ENCODE measurements around the gene MYOCD. TPM values are rescaled to one million over a fixed set of nuclear protein-coding genes. Genes with fewer than 3 reads are reported as not detected.

Gene MYOCD
- total RNA-seq, 1 donor from 2014 or later, result 8.7 TPM

DNA sequence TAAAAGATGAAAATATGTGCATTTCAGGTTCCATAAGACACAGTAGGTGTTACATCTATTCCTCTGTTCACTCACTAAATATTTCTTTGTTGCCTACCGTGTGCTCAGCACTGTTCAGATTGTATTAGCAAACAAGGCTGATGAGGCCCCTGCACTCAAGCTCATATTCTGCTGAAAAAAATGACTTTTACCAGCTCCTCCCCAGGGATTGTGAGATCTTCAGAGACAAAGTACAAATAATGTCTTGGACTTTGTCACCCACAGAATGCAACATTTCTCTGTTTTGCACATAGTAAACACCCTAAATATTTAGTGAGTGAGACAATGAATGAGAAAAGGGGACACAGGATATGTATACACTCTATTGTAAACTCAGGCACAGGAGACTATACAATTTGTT, 21.9 kb upstream of the MYOCD start:
- Mint-ChIP-seq H3K4me1 (peaks cover 7% of the 10 kb centered on the region), H3K27me3 (peaks cover 4% of the 10 kb centered on the region), H3K4me3 (no peak overlapping the region), H3K36me3 (ENCODE audit: low read depth) (no peaks in the 10 kb centered on the region), H3K9me3 (peaks cover 3% of the 10 kb centered on the region), H3K27ac (no peak overlapping the region)
- DNase-seq (no peak), ATAC-seq (ENCODE audit: low read depth) (no peak)
- TF ChIP-seq, protein P1, sequence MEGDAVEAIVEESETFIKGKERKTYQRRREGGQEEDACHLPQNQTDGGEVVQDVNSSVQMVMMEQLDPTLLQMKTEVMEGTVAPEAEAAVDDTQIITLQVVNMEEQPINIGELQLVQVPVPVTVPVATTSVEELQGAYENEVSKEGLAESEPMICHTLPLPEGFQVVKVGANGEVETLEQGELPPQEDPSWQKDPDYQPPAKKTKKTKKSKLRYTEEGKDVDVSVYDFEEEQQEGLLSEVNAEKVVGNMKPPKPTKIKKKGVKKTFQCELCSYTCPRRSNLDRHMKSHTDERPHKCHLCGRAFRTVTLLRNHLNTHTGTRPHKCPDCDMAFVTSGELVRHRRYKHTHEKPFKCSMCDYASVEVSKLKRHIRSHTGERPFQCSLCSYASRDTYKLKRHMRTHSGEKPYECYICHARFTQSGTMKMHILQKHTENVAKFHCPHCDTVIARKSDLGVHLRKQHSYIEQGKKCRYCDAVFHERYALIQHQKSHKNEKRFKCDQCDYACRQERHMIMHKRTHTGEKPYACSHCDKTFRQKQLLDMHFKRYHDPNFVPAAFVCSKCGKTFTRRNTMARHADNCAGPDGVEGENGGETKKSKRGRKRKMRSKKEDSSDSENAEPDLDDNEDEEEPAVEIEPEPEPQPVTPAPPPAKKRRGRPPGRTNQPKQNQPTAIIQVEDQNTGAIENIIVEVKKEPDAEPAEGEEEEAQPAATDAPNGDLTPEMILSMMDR (IDR thresholded peaks at IDR 0.05), result no peak
- POLR2A ChIA-PET, result no interaction called here
- intact Hi-C loops (cut with micrococcal nuclease), result no loop called here
- CTCF ChIA-PET, result no interaction called here

DNA sequence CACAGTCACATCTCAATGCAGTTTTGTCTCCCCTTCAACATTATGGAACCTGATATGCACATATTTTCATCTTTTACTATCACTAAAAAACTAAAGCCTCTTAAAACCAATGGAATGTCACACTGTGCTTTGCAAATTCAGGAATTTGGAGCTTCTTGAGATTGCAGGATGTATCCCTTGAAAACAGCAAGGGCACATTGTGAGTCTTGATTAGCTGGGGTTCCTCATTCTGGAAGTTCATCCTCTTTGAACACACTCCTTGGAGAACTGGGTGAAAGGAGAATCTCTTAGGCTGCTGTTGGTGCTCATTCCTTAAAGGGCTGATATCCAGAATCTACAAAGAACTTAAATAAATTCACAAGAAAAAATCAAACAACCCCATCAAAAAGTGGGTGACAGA, 21.1 kb upstream of the MYOCD start:
- Mint-ChIP-seq H3K4me1 (peaks cover 7% of the 10 kb centered on the region), H3K27ac (no peak overlapping the region), H3K36me3 (ENCODE audit: low read depth) (no peaks in the 10 kb centered on the region), H3K27me3 (peaks cover 5% of the 10 kb centered on the region), H3K9me3 (peaks cover 3% of the 10 kb centered on the region), H3K4me3 (no peak overlapping the region)
- ChIA-PET POLR2A (no interaction called here), CTCF (no interaction called here)
- ATAC-seq (ENCODE audit: low read depth) (no peak), DNase-seq (no peak)
- TF ChIP-seq, protein P1 (IDR thresholded peaks at IDR 0.05), result no peak
- intact Hi-C loops (cut with micrococcal nuclease), result no loop called here

DNA sequence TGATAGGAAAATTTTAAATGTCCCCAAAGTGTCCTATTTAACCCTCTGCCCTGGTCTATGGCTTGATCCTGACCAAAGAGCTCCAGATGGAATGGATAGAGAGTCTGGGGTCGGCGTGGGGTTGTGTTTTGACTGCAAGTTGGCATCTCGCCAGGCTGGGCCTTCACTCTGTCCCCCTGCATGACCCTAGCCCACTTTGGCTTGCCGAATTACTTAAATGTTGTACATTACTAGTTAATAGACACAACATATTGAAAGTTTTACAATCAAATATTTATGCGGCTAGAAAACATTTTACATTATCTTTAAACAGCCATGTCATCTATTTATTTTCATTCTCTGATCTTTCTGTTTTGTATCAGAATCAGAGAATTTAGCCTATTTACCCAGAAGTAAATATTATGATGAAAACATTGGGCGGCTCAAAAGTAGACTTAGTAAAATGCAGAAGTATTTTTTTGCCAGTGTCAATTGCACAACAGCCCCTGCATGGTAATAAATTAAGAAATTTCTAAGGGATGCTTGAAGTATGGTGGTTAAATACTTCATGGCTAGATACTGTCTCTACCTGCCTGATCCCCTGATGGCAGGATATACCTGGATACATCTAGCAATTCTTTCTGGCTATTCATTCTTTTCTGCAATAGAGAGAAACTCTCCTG, 18.8 kb upstream of the MYOCD start:
- no peak for DNase-seq
- intact Hi-C loops (cut with micrococcal nuclease), result no loop called here
- TF ChIP-seq, protein P1 (IDR thresholded peaks at IDR 0.05), result no peak
- no peaks in the 10 kb centered on the region for H3K36me3 Mint-ChIP-seq (ENCODE audit: low read depth)
- H3K27me3 Mint-ChIP-seq, result peaks cover 9% of the 10 kb centered on the region
- POLR2A ChIA-PET, result interaction anchor here (0.7 kb wide), 1 partner anchor 9 kb away, joined by 8 read pairs; no protein-coding TSS in a partner anchor
- no peak overlapping the region for H3K27ac Mint-ChIP-seq
- H3K9me3 Mint-ChIP-seq, result peaks cover 3% of the 10 kb centered on the region
- ATAC-seq (ENCODE audit: low read depth), result no peak
- no peaks in the 10 kb centered on the region for H3K4me1 Mint-ChIP-seq
- CTCF ChIA-PET, result no interaction called here
- no peak overlapping the region for H3K4me3 Mint-ChIP-seq

DNA sequence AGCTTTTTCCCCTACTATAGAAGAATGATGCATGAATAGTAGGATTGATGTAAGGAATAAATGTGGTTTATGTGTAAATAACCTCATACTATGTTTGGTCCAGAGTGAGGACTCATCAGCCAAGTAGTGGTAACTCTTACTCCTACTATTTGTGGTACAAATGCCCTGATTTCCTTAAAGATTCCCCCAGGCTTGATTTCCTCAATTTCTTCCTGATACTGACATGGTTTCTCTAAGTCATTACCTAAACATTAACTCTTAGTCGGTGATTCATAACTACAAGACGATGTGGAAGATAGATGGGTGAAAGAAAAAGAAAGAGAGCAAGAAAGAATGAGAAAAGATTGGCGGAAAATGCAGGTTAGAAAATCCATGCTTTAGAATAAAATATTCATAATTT, 17.2 kb upstream of the MYOCD start:
- Mint-ChIP-seq H3K9me3 (peaks cover 3% of the 10 kb centered on the region), H3K27me3 (peaks cover 9% of the 10 kb centered on the region), H3K36me3 (ENCODE audit: low read depth) (no peaks in the 10 kb centered on the region), H3K27ac (no peak overlapping the region), H3K4me3 (no peak overlapping the region), H3K4me1 (no peaks in the 10 kb centered on the region)
- no peak for DNase-seq
- TF ChIP-seq, protein P1 (IDR thresholded peaks at IDR 0.05), result no peak
- ATAC-seq (ENCODE audit: low read depth), result no peak
- CTCF ChIA-PET, result no interaction called here
- intact Hi-C loops (cut with micrococcal nuclease), result no loop called here
- POLR2A ChIA-PET, result no interaction called here

DNA sequence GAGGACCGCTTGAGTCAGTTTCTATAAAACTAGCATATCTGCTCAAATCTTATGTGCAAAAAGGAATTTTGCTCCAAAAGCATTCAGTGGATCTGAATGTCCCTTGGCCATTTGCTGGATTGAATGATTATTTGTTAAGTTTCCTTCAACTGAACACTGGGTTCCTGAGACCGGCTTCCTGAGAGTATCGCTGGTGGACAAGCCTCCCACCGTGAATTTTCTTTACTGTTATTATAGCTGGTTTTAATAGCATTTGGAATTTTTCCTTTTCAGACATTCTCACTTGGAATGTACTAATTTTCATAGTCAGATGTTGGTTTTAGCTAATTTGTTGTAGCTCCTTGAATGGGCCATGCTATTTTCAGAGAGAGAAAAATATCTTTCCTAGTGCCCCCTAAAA, 9.8 kb upstream of the MYOCD start:
- no peaks in the 10 kb centered on the region for H3K36me3 Mint-ChIP-seq (ENCODE audit: low read depth)
- H3K9me3 Mint-ChIP-seq, result no peaks in the 10 kb centered on the region
- POLR2A ChIA-PET, result no interaction called here
- H3K4me1 Mint-ChIP-seq, result no peaks in the 10 kb centered on the region
- TF ChIP-seq, protein P1 (IDR thresholded peaks at IDR 0.05), result no peak
- no peak overlapping the region for H3K4me3 Mint-ChIP-seq
- no peak overlapping the region for H3K27ac Mint-ChIP-seq
- intact Hi-C loops (cut with micrococcal nuclease), result no loop called here
- CTCF ChIA-PET, result no interaction called here
- DNase-seq (no peak), ATAC-seq (ENCODE audit: low read depth) (no peak)
- H3K27me3 Mint-ChIP-seq, result peaks cover 2% of the 10 kb centered on the region
